Panc1 (cell line): ENCODE measurements around the gene ANXA6. TPM values are rescaled to one million over a fixed set of nuclear protein-coding genes. Genes with fewer than 3 reads are reported as not detected.

Source experiments
- ATAC-seq: fragments of 200-7000 bp; cut with Tn5 transposase; 2 replicates; pipeline ENCODE4 v1.9.1; 2020; ENCODE audit warnings: mild to moderate bottlenecking, moderate library complexity
- BruUV-seq: library from RNA; stranded (reverse); fragments of 400-500 nt; replicated peaks from 2 replicates; lab custom pipeline; 2021; lab: Mats Ljungman, UMichigan
- CTCF ChIA-PET: fragments of 300-600 bp; sonication (Branson Sonifier 250); formaldehyde crosslinking; loops from one replicate; lab custom pipeline; 2022; ENCODE audit warnings: antibody characterized with exemption; lab: Charles Lee
- POLR2A ChIA-PET: fragments of 300-600 bp; sonication (Branson Sonifier 250); formaldehyde crosslinking; loops from one replicate; lab custom pipeline; 2022; ENCODE audit warnings: antibody characterized with exemption; lab: Charles Lee
- DNase-seq: peaks from one replicate; pipeline ENCODE4 v3.0.0-alpha.2; 2010; ENCODE audit warnings: low read depth, low spot score
- H3K27ac ChIP-seq: 2 replicates; pipeline ENCODE4 v1.5.1; 2011; ENCODE audit warnings: mild to moderate bottlenecking, low read length, inconsistent platforms
- H3K27me3 ChIP-seq: fragments of 200-500 bp; sonication (Bioruptor generic); 2 replicates; pipeline ENCODE4 v1.6.0; 2014; ENCODE audit warnings: low read length, inconsistent platforms; ENCODE audit not compliant: control insufficient read depth, insufficient read depth
- H3K36me3 ChIP-seq: fragments of 200-500 bp; sonication (Bioruptor generic); 2 replicates; pipeline ENCODE4 v1.5.1; 2014; ENCODE audit warnings: inconsistent platforms, mild to moderate bottlenecking, low read length, moderate library complexity; ENCODE audit not compliant: control insufficient read depth, insufficient read depth
- H3K4me1 ChIP-seq: 2 replicates; pipeline ENCODE4 v1.5.1; 2011; ENCODE audit warnings: inconsistent platforms, mild to moderate bottlenecking, low read length, moderate library complexity; ENCODE audit not compliant: control insufficient read depth, insufficient read depth
- H3K4me3 ChIP-seq, 2 experiments: 2 replicates each; pipeline ENCODE4 v1.5.1; 2011 to 2012; ENCODE audit warnings: low read depth in 2 of 2, low read length in 2 of 2, mild to moderate bottlenecking in 2 of 2, inconsistent platforms in 1 of 2, moderate library complexity in 1 of 2
- H3K9me3 ChIP-seq: fragments of 200-500 bp; sonication (Bioruptor generic); 2 replicates; pipeline ENCODE4 v1.5.1; 2014; ENCODE audit warnings: low read depth, mild to moderate bottlenecking, inconsistent platforms, low read length, moderate library complexity; ENCODE audit not compliant: control insufficient read depth, insufficient read depth
- CTCF ChIP-seq: fragments of 450-650 bp; IDR thresholded peaks from 2 replicates; pipeline ENCODE4 v1.5.1; 2017; ENCODE audit warnings: mild to moderate bottlenecking
- POLR2AphosphoS5 ChIP-seq: IDR thresholded peaks from 2 replicates; pipeline ENCODE4 v1.6.1; 2012; ENCODE audit warnings: mild to moderate bottlenecking, low read depth, low read length, moderate library complexity
- REST ChIP-seq, 2 experiments: IDR thresholded peaks; 2 replicates each; pipeline ENCODE4 v1.6.1; 2011 to 2012; ENCODE audit warnings: low read depth in 2 of 2, control low read depth in 1 of 2, low read length in 1 of 2, mild to moderate bottlenecking in 1 of 2, moderate library complexity in 1 of 2; ENCODE audit not compliant: insufficient read depth in 1 of 2
- SIN3A ChIP-seq: IDR thresholded peaks from 2 replicates; pipeline ENCODE4 v1.6.1; 2012; ENCODE audit warnings: low read depth, mild to moderate bottlenecking, low read length, moderate library complexity, borderline replicate concordance; ENCODE audit not compliant: insufficient read depth
- TCF7L2 ChIP-seq: IDR thresholded peaks from 2 replicates; pipeline ENCODE4 v1.6.1; 2011; ENCODE audit warnings: mild to moderate bottlenecking, low read depth, low read length, inconsistent platforms
- in situ Hi-C: cut with HindIII; loops from 2 replicates; pipeline ENCODE4 v1.10.0; 2016; ENCODE audit warnings: low sequenced_read_pairs, low pct_unique_long_range_greater_than_20kb
- intact Hi-C: fragments of 100-400 bp; cut with micrococcal nuclease; formaldehyde crosslinking; loops from one replicate; pipeline ENCODE4 v1.10.0; 2022; ENCODE audit not compliant: unreplicated experiment
- total RNA-seq: library from RNA; stranded (reverse); gene quantifications from one replicate; pipeline ENCODE4 v1.2.1, GENCODE V29; 2021; ENCODE audit not compliant: unreplicated experiment

ANXA6 gene
- total RNA-seq, 1 experiment from 2014 or later = 60.0 TPM

GRCh38 chr5:151086905-151087360 is 70.6 kb downstream of the ANXA6 start:
- in situ Hi-C loops = no loop called here
- POLR2A ChIA-PET = no interaction called here
- no peak overlapping the region for H3K27ac ChIP-seq

DNA sequence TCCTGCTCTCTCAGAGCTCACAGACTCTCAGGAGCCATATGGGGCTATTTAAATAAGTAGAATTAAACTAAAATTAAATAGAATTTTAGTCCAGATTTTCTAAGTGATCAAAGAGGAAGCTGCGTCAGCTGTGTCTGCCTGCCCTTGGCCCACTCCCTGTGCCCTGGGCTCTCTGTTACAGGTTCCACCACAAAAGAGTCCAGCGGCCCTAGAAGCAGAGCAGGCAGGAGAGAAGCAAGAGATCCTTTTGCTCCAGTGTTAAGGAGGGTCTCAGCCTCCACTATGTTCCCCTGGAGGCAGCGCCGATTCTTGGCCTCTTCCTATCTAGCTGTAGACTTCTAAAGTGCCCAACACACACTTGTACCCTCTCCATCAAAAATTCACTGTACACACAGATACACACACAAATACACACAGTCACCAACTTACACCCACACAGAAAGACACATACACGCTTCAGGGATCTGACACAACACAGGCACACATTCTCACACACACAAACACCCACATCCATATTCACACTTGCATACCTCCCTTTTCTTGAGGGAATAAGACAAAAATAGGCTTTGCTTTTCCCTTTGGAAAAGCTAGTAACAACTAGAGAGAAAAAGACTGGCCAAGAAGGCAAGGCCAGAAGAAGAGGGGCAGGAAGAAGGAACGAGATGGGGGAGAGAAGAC is 71.2 kb downstream of the ANXA6 start:
- no peak for ATAC-seq
- BruUV-seq = no TSS peak
- no peak for DNase-seq
- intact Hi-C loops (no loop called here), in situ Hi-C loops (no loop called here)
- POLR2A ChIA-PET = no interaction called here
- H3K9me3 ChIP-seq = no peaks in the 10 kb centered on the region
- H3K36me3 ChIP-seq = no peaks in the 10 kb centered on the region
- no peak overlapping the region for H3K27ac ChIP-seq
- no peaks in the 10 kb centered on the region for H3K27me3 ChIP-seq
- CTCF ChIA-PET = no interaction called here
- no peak overlapping the region for H3K4me3 ChIP-seq
- no peak for TF ChIP-seq SIN3A
- no peak for TF ChIP-seq POLR2AphosphoS5
- TF ChIP-seq CTCF = no peak
- no peak for TF ChIP-seq REST (IDR thresholded peaks at IDR 0.05; ENCODE audit: insufficient read depth in 1 of 2, low read depth in 2 of 2, low read length in 1 of 2)
- TF ChIP-seq TCF7L2 = no peak
- peaks cover 19% of the 10 kb centered on the region for H3K4me1 ChIP-seq

More at GRCh38 chr5:151086905-151087360, 70.6 kb downstream of the ANXA6 start:
- CTCF ChIA-PET = no interaction called here
- peak; percentile 47; the same call in 1 of the 2 replicates for ATAC-seq
- Histone ChIP-seq H3K9me3 (no peaks in the 10 kb centered on the region), H3K4me1 (peaks cover 15% of the 10 kb centered on the region), H3K27me3 (no peaks in the 10 kb centered on the region), H3K4me3 (no peak overlapping the region), H3K36me3 (no peaks in the 10 kb centered on the region)
- BruUV-seq = no TSS peak
- DNase-seq = no peak
- intact Hi-C loops = no loop called here
- TF ChIP-seq SIN3A (no peak), CTCF (no peak), TCF7L2 (no peak), POLR2AphosphoS5 (no peak), REST (IDR thresholded peaks at IDR 0.05; ENCODE audit: insufficient read depth in 1 of 2, low read depth in 2 of 2, low read length in 1 of 2) (no peak)
